ENCODE measurements around the gene SORCS2.

SORCS2 gene

DNA sequence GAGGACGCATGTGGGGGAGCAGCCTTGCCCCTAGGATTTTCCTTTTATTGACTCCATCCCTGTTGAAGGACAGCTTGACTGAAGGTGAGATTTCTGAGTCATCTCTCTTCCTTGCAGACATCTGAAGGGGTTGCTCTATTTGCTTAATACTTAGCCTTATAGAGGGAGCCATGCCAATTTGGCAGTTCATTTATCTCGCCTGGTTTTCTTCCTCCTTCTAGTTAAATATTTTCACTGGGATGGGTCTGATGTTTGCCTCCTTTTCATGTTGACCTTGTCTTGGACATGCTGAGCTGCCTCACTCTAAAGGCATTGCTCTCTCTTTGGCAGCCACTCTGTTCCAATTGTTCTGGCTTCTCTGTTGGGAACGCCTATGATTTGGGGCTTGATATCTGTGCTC lies 393.4 kb downstream of the SORCS2 start:
- TF ChIP-seq, protein P1, sequence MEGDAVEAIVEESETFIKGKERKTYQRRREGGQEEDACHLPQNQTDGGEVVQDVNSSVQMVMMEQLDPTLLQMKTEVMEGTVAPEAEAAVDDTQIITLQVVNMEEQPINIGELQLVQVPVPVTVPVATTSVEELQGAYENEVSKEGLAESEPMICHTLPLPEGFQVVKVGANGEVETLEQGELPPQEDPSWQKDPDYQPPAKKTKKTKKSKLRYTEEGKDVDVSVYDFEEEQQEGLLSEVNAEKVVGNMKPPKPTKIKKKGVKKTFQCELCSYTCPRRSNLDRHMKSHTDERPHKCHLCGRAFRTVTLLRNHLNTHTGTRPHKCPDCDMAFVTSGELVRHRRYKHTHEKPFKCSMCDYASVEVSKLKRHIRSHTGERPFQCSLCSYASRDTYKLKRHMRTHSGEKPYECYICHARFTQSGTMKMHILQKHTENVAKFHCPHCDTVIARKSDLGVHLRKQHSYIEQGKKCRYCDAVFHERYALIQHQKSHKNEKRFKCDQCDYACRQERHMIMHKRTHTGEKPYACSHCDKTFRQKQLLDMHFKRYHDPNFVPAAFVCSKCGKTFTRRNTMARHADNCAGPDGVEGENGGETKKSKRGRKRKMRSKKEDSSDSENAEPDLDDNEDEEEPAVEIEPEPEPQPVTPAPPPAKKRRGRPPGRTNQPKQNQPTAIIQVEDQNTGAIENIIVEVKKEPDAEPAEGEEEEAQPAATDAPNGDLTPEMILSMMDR (IDR thresholded peaks at IDR 0.05; ENCODE audit: low read depth, low read length): no peak
- DNase-seq (ENCODE audit: extremely low read depth, low read depth): no peak

DNA sequence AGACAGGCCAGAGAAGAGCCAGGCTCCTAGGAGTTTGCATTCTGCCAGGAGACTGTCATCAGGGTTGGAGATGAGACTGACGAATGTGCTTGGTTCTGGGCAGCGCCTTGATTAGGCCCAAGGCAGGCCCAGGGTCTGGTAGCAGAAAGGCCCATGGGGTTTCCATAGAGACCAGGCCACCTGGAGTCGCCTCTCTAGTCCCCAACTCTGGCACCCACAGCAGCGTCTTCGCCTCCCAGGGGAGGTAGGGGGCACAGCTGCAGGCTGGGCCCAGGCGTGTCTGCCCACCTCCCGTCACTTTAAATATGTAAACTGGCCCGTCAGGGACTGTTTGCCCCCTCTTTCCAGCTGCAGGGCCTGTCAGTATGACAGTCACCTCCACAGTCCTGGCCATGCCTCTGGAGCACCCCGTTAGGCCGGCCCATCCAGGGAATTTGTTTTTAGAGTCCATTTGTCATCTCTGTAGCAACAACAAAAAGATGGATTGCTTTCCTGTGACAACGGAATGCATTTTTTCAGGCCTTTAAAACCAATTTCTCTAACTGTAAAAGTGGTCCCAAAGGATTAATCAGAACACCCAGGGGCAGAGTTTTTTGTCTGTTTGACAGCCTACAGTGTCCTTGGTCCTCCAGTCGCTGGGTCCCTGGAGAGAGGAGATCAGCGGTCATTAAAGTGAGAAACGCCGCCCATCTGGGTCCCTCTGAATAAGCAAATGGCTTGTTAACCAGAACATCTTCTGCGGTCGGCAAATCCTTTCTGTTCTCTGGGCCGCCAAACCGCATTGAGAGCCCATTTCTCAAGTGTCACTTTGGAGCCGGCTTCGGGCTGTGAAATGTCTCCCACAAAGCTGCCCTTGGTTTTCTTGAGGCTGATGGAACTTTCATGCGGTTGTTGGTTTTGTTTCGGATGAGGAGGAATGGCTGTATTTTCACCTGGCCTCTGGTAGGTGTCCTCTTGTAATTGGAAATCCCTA lies 395.4 kb downstream of the SORCS2 start:
- TF ChIP-seq, protein P1 (IDR thresholded peaks at IDR 0.05; ENCODE audit: low read depth, low read length): no peak
- DNase-seq (ENCODE audit: extremely low read depth, low read depth): no peak

- DNase-seq (ENCODE audit: extremely low read depth, low read depth): no peak
- TF ChIP-seq, protein P1 (IDR thresholded peaks at IDR 0.05; ENCODE audit: low read depth, low read length): no peak
These were observed 397.9 kb downstream of the SORCS2 start for GRCh38 chr4:7590189-7590588.

DNA sequence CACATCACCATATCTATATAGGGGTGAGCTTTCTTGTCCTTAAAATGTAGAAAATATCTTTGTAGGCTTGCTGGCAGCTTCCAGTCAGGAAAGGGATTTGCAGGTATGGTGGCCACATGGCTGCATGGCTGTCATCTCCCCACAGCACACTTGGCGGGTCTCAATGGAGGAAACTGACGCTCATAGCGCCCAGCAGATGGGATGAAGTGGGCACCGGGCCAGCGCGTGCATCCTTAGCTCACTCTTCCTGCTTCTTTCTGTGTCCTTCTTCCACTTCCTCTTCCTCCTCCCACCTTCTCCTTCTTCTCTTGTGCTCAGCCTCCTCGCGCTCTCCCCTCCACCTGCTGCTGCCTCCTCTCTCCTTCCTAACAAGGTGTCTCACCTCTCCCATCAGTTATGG lies 398.6 kb downstream of the SORCS2 start:
- DNase-seq (ENCODE audit: extremely low read depth, low read depth): no peak
- TF ChIP-seq, protein P1 (IDR thresholded peaks at IDR 0.05; ENCODE audit: low read depth, low read length): no peak

- TF ChIP-seq, protein P1 (IDR thresholded peaks at IDR 0.05; ENCODE audit: low read depth, low read length): no peak
These were observed 399.2 kb downstream of the SORCS2 start for GRCh38 chr4:7591409-7592053.

GRCh38 chr4:7593646-7594412 lies 401.5 kb downstream of the SORCS2 start:
- TF ChIP-seq, protein P1 (IDR thresholded peaks at IDR 0.05; ENCODE audit: low read depth, low read length): no peak

More at GRCh38 chr4:7591409-7592053, 399.2 kb downstream of the SORCS2 start:
- DNase-seq (ENCODE audit: extremely low read depth, low read depth): no peak

More at GRCh38 chr4:7593646-7594412, 401.5 kb downstream of the SORCS2 start:
- DNase-seq (ENCODE audit: extremely low read depth, low read depth): no peak

All from AG09319 (cell line).